Hematopoietic multipotent progenitor cell treated with erythropoietin and hydrocortisone succinate and interleukin-3 and kit ligand, for 15 days (in vitro differentiated cells): Measurements from ENCODE around the gene AQP1.

ENCODE experiments used
- DNase-seq: peaks from one replicate; pipeline ENCODE4 v3.0.0-alpha.2; 2015; ENCODE audit warnings: low spot score

AQP1 gene

GRCh38 chr7:30921540-30922401, 10.1 kb downstream of the AQP1 start:
- no peak for DNase-seq

GRCh38 chr7:30922596-30922995, 10.9 kb downstream of the AQP1 start:
- DNase-seq = no peak

- no peak for DNase-seq
Measured at GRCh38 chr7:30923009-30923773, 11.5 kb downstream of the AQP1 start.

- DNase-seq = no peak
Measured at GRCh38 chr7:30923774-30924413, 12.2 kb downstream of the AQP1 start.

GRCh38 chr7:30924624-30925023, 13.0 kb downstream of the AQP1 start:
- no peak for DNase-seq

GRCh38 chr7:30925117-30925516, 13.5 kb downstream of the AQP1 start:
- DNase-seq = no peak

- DNase-seq = no peak
Measured at GRCh38 chr7:30925913-30926312, 14.3 kb downstream of the AQP1 start.

GRCh38 chr7:30926313-30926712, 14.7 kb downstream of the AQP1 start:
- DNase-seq = peak; percentile 83

- no peak for DNase-seq
Measured at GRCh38 chr7:30927040-30927439, 15.4 kb downstream of the AQP1 start.

- no peak for DNase-seq
Measured at GRCh38 chr7:30927559-30927958, 15.9 kb downstream of the AQP1 start.

- DNase-seq = no peak
Measured at GRCh38 chr7:30928254-30928872, 16.7 kb downstream of the AQP1 start.

- no peak for DNase-seq
Measured at GRCh38 chr7:30929686-30930085, 18.0 kb downstream of the AQP1 start.

GRCh38 chr7:30930621-30931020, 19.0 kb downstream of the AQP1 start:
- DNase-seq = no peak

GRCh38 chr7:30931161-30931928, 19.7 kb downstream of the AQP1 start:
- no peak for DNase-seq

- DNase-seq = no peak
Measured at GRCh38 chr7:30931929-30932540, 20.4 kb downstream of the AQP1 start.

GRCh38 chr7:30932562-30932961, 20.9 kb downstream of the AQP1 start:
- DNase-seq = no peak

- DNase-seq = no peak
Measured at GRCh38 chr7:30933124-30933974, 21.7 kb downstream of the AQP1 start.

GRCh38 chr7:30934225-30934624, 22.6 kb downstream of the AQP1 start:
- no peak for DNase-seq

GRCh38 chr7:30934732-30935568, 23.3 kb downstream of the AQP1 start:
- DNase-seq = no peak
